Nephron (organoid): ENCODE results near the gene STAB2.

Experiments used
- H3K27ac Mint-ChIP-seq, 3 experiments: 2 replicates each; pipeline ENCODE4 v1.8.0; 2020; ENCODE audit warnings: mixed read lengths in 3 of 3, mild to moderate bottlenecking in 2 of 3, moderate library complexity in 1 of 3
- H3K27me3 Mint-ChIP-seq: 2 replicates; pipeline ENCODE4 v1.8.0; 2021; ENCODE audit warnings: low read depth, mild to moderate bottlenecking, moderate library complexity, mixed read lengths
- H3K36me3 Mint-ChIP-seq: 2 replicates; pipeline ENCODE4 v1.8.0; 2020; ENCODE audit warnings: low read depth, mixed read lengths
- H3K4me1 Mint-ChIP-seq: 2 replicates; pipeline ENCODE4 v1.8.0; 2020; ENCODE audit warnings: mixed read lengths
- H3K4me3 Mint-ChIP-seq, 3 experiments: 2 replicates each; pipeline ENCODE4 v1.8.0; 2020; ENCODE audit warnings: mild to moderate bottlenecking in 3 of 3, mixed read lengths in 3 of 3, moderate library complexity in 2 of 3
- H3K9me3 Mint-ChIP-seq: 2 replicates; pipeline ENCODE4 v1.8.0; 2020; ENCODE audit warnings: mixed read lengths
- TF ChIP-seq, protein P1 (sequence below), 3 experiments: fragments of 200-600 bp; sonication (generic); IDR thresholded peaks; one replicate each; pipeline ENCODE4 v1.5.0; 2021; ENCODE audit warnings: antibody characterized with exemption in 3 of 3; ENCODE audit not compliant: unreplicated experiment in 3 of 3

STAB2 gene

DNA sequence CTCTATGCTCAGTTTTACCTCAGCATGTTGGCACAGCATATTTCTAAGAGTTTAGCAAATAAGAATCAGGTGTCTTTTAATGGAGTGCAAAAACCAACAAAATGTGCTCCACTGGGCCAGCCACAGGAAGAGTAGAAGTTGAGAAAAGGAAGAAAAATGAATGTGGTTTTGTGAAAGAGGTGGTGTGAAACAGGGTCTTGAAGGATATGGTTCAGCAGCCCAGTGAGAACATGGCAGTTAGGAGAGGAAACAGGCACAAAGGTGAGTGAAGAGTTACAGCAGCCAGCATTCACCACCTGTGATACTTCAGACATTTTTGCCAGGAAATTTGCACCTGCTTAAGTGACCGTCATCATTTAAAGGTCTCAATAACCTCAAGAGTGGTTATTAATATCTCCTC is 2.4 kb downstream of the STAB2 start:
- Mint-ChIP-seq H3K4me1 (peaks cover 10% of the 10 kb centered on the region), H3K27ac (no peak overlapping the region), H3K4me3 (no peak overlapping the region), H3K27me3 (peaks cover 18% of the 10 kb centered on the region), H3K36me3 (no peaks in the 10 kb centered on the region), H3K9me3 (no peaks in the 10 kb centered on the region)
- TF ChIP-seq, protein P1, sequence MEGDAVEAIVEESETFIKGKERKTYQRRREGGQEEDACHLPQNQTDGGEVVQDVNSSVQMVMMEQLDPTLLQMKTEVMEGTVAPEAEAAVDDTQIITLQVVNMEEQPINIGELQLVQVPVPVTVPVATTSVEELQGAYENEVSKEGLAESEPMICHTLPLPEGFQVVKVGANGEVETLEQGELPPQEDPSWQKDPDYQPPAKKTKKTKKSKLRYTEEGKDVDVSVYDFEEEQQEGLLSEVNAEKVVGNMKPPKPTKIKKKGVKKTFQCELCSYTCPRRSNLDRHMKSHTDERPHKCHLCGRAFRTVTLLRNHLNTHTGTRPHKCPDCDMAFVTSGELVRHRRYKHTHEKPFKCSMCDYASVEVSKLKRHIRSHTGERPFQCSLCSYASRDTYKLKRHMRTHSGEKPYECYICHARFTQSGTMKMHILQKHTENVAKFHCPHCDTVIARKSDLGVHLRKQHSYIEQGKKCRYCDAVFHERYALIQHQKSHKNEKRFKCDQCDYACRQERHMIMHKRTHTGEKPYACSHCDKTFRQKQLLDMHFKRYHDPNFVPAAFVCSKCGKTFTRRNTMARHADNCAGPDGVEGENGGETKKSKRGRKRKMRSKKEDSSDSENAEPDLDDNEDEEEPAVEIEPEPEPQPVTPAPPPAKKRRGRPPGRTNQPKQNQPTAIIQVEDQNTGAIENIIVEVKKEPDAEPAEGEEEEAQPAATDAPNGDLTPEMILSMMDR (IDR thresholded peaks at IDR 0.05; ENCODE audit: unreplicated experiment in 3 of 3), result no peak

DNA sequence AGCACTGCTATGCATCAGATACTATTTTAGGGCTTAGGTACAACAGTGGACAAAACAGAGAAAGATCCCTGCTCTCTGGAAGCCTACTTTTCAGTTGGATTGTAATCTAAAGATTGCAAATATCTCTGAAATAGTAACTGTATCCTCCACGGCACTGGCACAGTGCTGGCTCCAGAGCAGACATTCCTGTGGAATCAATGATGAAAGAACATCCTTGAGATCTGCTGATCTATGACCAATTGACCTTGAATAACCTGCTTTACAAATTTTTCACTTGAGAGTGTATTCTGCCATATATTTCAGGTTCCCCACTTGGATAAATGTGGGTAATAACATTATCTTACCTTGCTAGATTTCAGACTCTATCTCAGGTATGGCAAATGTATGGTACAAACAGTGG is 3.2 kb downstream of the STAB2 start:
- no peaks in the 10 kb centered on the region for H3K36me3 Mint-ChIP-seq
- peaks cover 17% of the 10 kb centered on the region for H3K27me3 Mint-ChIP-seq
- H3K4me1 Mint-ChIP-seq, result peaks cover 10% of the 10 kb centered on the region
- no peak overlapping the region for H3K27ac Mint-ChIP-seq
- TF ChIP-seq, protein P1 (IDR thresholded peaks at IDR 0.05; ENCODE audit: unreplicated experiment in 3 of 3), result no peak
- H3K4me3 Mint-ChIP-seq, result no peak overlapping the region
- H3K9me3 Mint-ChIP-seq, result no peaks in the 10 kb centered on the region

DNA sequence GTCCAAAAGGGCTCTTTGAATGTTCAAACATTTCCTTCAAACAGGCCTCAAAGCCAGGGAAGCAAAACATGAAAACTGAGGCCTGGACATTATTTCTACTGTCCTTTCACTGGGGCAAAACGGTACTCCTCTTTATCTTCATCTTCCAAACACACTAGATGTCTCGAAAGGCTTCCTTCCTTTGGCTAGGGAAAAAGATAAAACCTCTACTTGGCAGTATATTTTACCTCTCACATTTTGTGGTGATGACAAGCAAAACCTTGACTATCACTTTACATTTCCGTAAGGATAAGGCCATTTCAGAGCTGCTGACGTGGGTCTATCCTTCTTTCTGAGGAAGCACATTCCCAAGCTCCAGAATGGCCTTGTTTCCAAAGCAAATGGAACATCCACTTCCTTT is 9.9 kb downstream of the STAB2 start:
- Mint-ChIP-seq H3K27me3 (peaks cover 8% of the 10 kb centered on the region), H3K27ac (no peak overlapping the region), H3K36me3 (no peaks in the 10 kb centered on the region), H3K9me3 (no peaks in the 10 kb centered on the region), H3K4me1 (no peaks in the 10 kb centered on the region), H3K4me3 (no peak overlapping the region)
- TF ChIP-seq, protein P1 (IDR thresholded peaks at IDR 0.05; ENCODE audit: unreplicated experiment in 3 of 3), result no peak

DNA sequence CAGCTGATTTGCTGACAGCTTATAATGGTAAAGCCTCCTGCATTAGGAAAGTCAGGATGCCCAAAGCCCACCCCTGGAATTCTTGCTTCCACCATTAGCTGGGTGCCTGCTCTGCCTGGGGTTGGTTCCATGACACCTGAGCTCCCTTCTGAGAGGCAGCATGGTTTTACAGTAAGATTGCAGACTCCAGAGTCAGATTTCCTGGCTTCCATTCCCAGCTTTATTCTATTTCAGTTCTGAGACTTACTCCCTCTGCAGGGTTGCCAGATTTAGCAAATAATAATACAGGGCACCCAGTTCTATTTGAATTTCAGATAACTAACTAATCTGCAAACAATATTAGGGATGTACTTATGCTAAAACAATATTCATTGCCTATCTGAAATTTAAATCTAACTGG is 12.2 kb downstream of the STAB2 start:
- no peaks in the 10 kb centered on the region for H3K4me1 Mint-ChIP-seq
- H3K9me3 Mint-ChIP-seq, result no peaks in the 10 kb centered on the region
- no peaks in the 10 kb centered on the region for H3K27me3 Mint-ChIP-seq
- TF ChIP-seq, protein P1 (IDR thresholded peaks at IDR 0.05; ENCODE audit: unreplicated experiment in 3 of 3), result no peak
- no peak overlapping the region for H3K27ac Mint-ChIP-seq
- H3K4me3 Mint-ChIP-seq, result no peak overlapping the region
- no peaks in the 10 kb centered on the region for H3K36me3 Mint-ChIP-seq

DNA sequence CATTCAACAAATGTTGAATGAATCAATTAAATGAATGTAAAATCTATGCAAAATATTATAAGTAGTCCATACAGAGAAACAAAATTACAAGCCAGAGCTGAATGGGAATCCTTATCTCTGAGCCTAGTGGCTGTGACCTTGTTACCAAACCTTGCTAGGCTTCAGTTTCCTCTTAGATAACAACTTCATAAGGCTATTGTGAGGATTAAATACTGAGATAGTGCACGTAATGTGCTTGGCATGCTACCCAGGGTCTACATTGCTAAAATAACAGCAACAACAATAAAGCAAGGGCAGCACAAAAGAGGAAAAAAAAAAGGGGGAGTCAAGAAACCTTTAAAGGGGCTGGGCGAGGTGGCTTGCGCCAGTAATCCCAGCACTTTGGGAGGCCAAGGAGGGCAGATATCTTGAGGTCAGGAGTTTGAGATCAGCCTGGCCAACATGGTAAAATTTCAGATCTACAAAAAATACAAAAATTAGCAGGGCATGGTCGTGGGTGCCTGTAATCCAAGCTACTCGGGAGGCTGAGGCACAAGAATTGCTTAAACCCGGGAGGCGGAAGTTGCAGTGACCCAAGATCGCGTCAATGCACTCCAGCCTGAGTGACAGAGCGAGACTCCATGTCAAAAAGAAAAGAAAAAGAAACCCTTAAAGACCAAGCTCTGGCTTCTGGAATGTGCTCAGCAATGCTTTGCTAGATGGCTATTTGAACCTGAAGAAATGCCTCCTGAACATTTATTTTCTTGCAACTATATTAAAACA is 14.1 kb downstream of the STAB2 start:
- H3K4me3 Mint-ChIP-seq, result no peak overlapping the region
- no peak overlapping the region for H3K27ac Mint-ChIP-seq
- no peaks in the 10 kb centered on the region for H3K9me3 Mint-ChIP-seq
- TF ChIP-seq, protein P1 (IDR thresholded peaks at IDR 0.05; ENCODE audit: unreplicated experiment in 3 of 3), result no peak
- H3K36me3 Mint-ChIP-seq, result no peaks in the 10 kb centered on the region
- no peaks in the 10 kb centered on the region for H3K4me1 Mint-ChIP-seq
- H3K27me3 Mint-ChIP-seq, result no peaks in the 10 kb centered on the region

DNA sequence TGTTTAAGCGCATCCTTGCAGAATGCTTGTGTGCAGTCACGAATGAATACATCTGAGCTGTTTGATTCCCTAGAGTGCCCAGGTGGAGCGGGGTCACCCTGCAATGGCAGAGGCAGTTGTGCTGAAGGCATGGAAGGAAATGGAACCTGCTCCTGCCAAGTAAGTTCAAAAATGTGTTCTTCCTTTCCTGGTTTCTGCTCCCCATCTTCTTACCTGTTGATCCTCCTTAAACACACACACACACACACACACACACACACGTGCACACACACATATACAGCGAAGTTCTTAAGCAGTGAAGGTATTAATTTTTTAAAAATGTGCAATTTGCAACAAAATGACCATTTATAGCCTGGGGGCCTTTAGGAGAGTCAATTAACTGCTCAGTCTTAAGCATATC is 33.3 kb downstream of the STAB2 start:
- TF ChIP-seq, protein P1 (IDR thresholded peaks at IDR 0.05; ENCODE audit: unreplicated experiment in 3 of 3), result no peak
- H3K4me1 Mint-ChIP-seq, result no peaks in the 10 kb centered on the region
- H3K27me3 Mint-ChIP-seq, result peaks cover 10% of the 10 kb centered on the region
- no peaks in the 10 kb centered on the region for H3K36me3 Mint-ChIP-seq
- no peaks in the 10 kb centered on the region for H3K9me3 Mint-ChIP-seq
- no peak overlapping the region for H3K4me3 Mint-ChIP-seq
- H3K27ac Mint-ChIP-seq, result no peak overlapping the region
